22Rv1 (cell line): ENCODE results near the gene VSTM2B.

Source experiments
- ZFX ChIP-seq: fragments of 450-650 bp; IDR thresholded peaks from 2 replicates; pipeline ENCODE4 v1.6.1; 2017; ENCODE audit warnings: antibody characterized with exemption, borderline replicate concordance
- TF ChIP-seq, protein P1 (sequence below): fragments of 450-650 bp; IDR thresholded peaks from 2 replicates; pipeline ENCODE4 v1.5.1; 2017; ENCODE audit warnings: mild to moderate bottlenecking

DNA sequence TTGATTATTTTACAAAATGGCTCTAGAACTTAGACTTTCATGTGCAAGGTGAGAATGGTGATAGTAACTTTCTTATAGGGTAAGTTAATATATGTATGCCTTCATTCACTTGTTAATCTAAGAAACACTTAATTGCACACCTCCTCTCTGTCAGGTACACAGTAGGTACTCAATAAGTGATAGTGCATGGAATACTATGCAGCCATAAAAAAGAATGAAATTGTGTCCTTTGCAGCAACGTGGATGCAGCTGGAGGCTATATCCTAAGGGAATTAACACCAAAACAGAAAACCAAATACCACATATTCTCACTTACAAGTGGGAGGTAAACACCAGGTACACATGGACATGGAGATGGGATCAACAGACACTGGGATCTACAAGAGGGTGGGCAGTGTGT lies 17.6 kb upstream of the VSTM2B start:
- TF ChIP-seq, protein P1, sequence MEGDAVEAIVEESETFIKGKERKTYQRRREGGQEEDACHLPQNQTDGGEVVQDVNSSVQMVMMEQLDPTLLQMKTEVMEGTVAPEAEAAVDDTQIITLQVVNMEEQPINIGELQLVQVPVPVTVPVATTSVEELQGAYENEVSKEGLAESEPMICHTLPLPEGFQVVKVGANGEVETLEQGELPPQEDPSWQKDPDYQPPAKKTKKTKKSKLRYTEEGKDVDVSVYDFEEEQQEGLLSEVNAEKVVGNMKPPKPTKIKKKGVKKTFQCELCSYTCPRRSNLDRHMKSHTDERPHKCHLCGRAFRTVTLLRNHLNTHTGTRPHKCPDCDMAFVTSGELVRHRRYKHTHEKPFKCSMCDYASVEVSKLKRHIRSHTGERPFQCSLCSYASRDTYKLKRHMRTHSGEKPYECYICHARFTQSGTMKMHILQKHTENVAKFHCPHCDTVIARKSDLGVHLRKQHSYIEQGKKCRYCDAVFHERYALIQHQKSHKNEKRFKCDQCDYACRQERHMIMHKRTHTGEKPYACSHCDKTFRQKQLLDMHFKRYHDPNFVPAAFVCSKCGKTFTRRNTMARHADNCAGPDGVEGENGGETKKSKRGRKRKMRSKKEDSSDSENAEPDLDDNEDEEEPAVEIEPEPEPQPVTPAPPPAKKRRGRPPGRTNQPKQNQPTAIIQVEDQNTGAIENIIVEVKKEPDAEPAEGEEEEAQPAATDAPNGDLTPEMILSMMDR, result no peak
- no peak for TF ChIP-seq ZFX
